HepG2 (cell line): ENCODE results near the gene MILR1. TPM values are rescaled to one million over a fixed set of nuclear protein-coding genes. Genes with fewer than 3 reads are reported as not detected.
A peak's percentile ranks its signal among the peaks of the same experiment; 100 is the strongest.

Experiments used
- BCL6 ChIP-seq: IDR thresholded peaks from 2 replicates; pipeline ENCODE4 v1.6.1; 2016; ENCODE audit warnings: missing genetic modification reagents, missing compliant biosample characterization
- CCDC6 ChIP-seq: sonication (generic); formaldehyde crosslinking; IDR thresholded peaks from 2 replicates; pipeline ENCODE4 v1.8.1; 2022; ENCODE audit warnings: mild to moderate bottlenecking, missing genetic modification reagents, moderate library complexity
- CREM ChIP-seq, 2 experiments: sonication (generic) in 1 of 2; formaldehyde crosslinking in 1 of 2; IDR thresholded peaks; 2 replicates each; pipeline versions ENCODE4 v1.4.0 to v1.6.1; 2016 to 2020; ENCODE audit warnings: antibody characterized with exemption in 1 of 2, mild to moderate bottlenecking in 1 of 2, missing genetic modification reagents in 1 of 2
- ELF1 ChIP-seq: sonication (generic); formaldehyde crosslinking; IDR thresholded peaks from 2 replicates; pipeline ENCODE4 v1.4.0; 2020; ENCODE audit warnings: missing genetic modification reagents
- FOXK2 ChIP-seq: fragments of 450-650 bp; IDR thresholded peaks from 2 replicates; pipeline ENCODE4 v1.6.1; 2016
- FOXP4 ChIP-seq: sonication (generic); formaldehyde crosslinking; IDR thresholded peaks from 2 replicates; pipeline ENCODE4 v1.4.0; 2020; ENCODE audit warnings: missing genetic modification reagents
- GPN1 ChIP-seq: sonication (generic); formaldehyde crosslinking; IDR thresholded peaks from 2 replicates; pipeline ENCODE4 v1.5.1; 2020; ENCODE audit warnings: missing genetic modification reagents, borderline replicate concordance
- MYNN ChIP-seq: sonication (generic); formaldehyde crosslinking; IDR thresholded peaks from 2 replicates; pipeline ENCODE4 v1.4.0; 2020; ENCODE audit warnings: mild to moderate bottlenecking, low read depth, missing genetic modification reagents
- PRPF4 ChIP-seq: fragments of 200-400 bp; formaldehyde crosslinking; IDR thresholded peaks from 2 replicates; pipeline ENCODE4 v1.6.1; 2016; ENCODE audit warnings: low read length, low read depth; ENCODE audit not compliant: poor library complexity, severe bottlenecking
- REXO4 ChIP-seq: sonication (generic); formaldehyde crosslinking; IDR thresholded peaks from 2 replicates; pipeline ENCODE4 v1.8.0; 2022; ENCODE audit warnings: missing genetic modification reagents, mild to moderate bottlenecking, borderline replicate concordance
- SAP130 ChIP-seq: IDR thresholded peaks from 2 replicates; pipeline ENCODE4 v1.6.1; 2016; ENCODE audit warnings: low read depth
- ZBTB21 ChIP-seq: sonication (generic); formaldehyde crosslinking; IDR thresholded peaks from 2 replicates; pipeline ENCODE4 v1.4.0; 2020; ENCODE audit warnings: missing genetic modification reagents
- ZBTB44 ChIP-seq: sonication (generic); formaldehyde crosslinking; IDR thresholded peaks from 2 replicates; pipeline ENCODE4 v1.4.0; 2020; ENCODE audit warnings: missing genetic modification reagents
- ZNF251 ChIP-seq: sonication (generic); formaldehyde crosslinking; IDR thresholded peaks from 2 replicates; pipeline ENCODE4 v1.9.0; 2021; ENCODE audit warnings: mild to moderate bottlenecking, missing genetic modification reagents
- ZNF3 ChIP-seq: IDR thresholded peaks from 2 replicates; pipeline ENCODE4 v1.7.0; 2017; ENCODE audit warnings: inconsistent platforms
- ZNF367 ChIP-seq: sonication (generic); formaldehyde crosslinking; IDR thresholded peaks from 2 replicates; pipeline ENCODE4 v1.4.0; 2020; ENCODE audit warnings: missing genetic modification reagents, borderline replicate concordance
- ZNF878 ChIP-seq: sonication (generic); formaldehyde crosslinking; IDR thresholded peaks from 2 replicates; pipeline ENCODE4 v1.8.1; 2023; ENCODE audit warnings: mild to moderate bottlenecking, missing genetic modification reagents, moderate library complexity
- ZSCAN12 ChIP-seq: sonication (generic); formaldehyde crosslinking; IDR thresholded peaks from 2 replicates; pipeline ENCODE4 v1.9.0; 2021; ENCODE audit warnings: mild to moderate bottlenecking, missing genetic modification reagents
- ZSCAN9 ChIP-seq: IDR thresholded peaks from 2 replicates; pipeline ENCODE4 v1.6.1; 2016; ENCODE audit warnings: borderline replicate concordance
- polyA plus RNA-seq, 8 experiments: library from polyadenylated mRNA; depleted of rRNA in 3 of 8; stranded (reverse) in 7 of 8; unstranded in 1 of 8; fragments of >200 nt; fragmentation: Illumina TruSeq in 4 of 8; extraction: Trizol in 4 of 8; gene quantifications; 2 replicates each; pipeline versions ENCODE4 v1.2.1 to v1.2.3, GENCODE V29; 2011 to 2016; ENCODE audit warnings: low read depth in 4 of 8, missing spikeins in 1 of 8, mixed read lengths in 1 of 8; ENCODE audit not compliant: insufficient read depth in 1 of 8
- total RNA-seq, 5 experiments: library from RNA; depleted of rRNA; stranded (reverse); fragments of >200 nt; fragmentation: Illumina TruSeq; extraction: Trizol; gene quantifications; 2 replicates each; pipeline ENCODE4 v1.2.3, GENCODE V29; 2016; ENCODE audit warnings: low read depth in 1 of 5
- TF ChIP-seq, protein P1 (sequence below): sonication (generic); formaldehyde crosslinking; IDR thresholded peaks from 2 replicates; pipeline ENCODE4 v1.5.0; 2020; ENCODE audit warnings: missing genetic modification reagents
- TF ChIP-seq, protein P2 (sequence below): sonication (generic); formaldehyde crosslinking; IDR thresholded peaks from 2 replicates; pipeline ENCODE4 v1.4.0; 2020; ENCODE audit warnings: mild to moderate bottlenecking, missing genetic modification reagents
- TF ChIP-seq, protein P3 (sequence below): fragments of 450-650 bp; IDR thresholded peaks from 2 replicates; pipeline ENCODE4 v1.6.1; 2017

MILR1 gene
- total and polyA plus RNA-seq, 2 of the 13 experiments (the other 11 are each of a cell fraction or from before 2014, with no cell fraction given) = 0.27 to 1.7 TPM

- TF ChIP-seq, protein P1, sequence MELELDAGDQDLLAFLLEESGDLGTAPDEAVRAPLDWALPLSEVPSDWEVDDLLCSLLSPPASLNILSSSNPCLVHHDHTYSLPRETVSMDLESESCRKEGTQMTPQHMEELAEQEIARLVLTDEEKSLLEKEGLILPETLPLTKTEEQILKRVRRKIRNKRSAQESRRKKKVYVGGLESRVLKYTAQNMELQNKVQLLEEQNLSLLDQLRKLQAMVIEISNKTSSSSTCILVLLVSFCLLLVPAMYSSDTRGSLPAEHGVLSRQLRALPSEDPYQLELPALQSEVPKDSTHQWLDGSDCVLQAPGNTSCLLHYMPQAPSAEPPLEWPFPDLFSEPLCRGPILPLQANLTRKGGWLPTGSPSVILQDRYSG (CRISPR knock-in tag) = peak; percentile 88; the same call in 1 of the 2 replicates
- TF ChIP-seq FOXK2 (0 out of 2 replicates have a peak, but pooled peaks have one; percentile 70), ZNF3 (CRISPR knock-in tag) (peak; percentile 29; the same call in 1 of the 2 replicates), ZBTB21 (CRISPR knock-in tag) (peak; percentile 69), SAP130 (CRISPR knock-in tag) (peak; percentile 88), ZNF367 (CRISPR knock-in tag) (no peak), ELF1 (CRISPR knock-in tag) (peak; percentile 88), ZNF251 (no peak), ZSCAN9 (CRISPR knock-in tag) (peak; percentile 19; the same call in 1 of the 2 replicates), BCL6 (CRISPR knock-in tag) (peak; percentile 33; the same call in 1 of the 2 replicates), ZBTB44 (no peak), FOXP4 (peak; percentile 64; the same call in 1 of the 2 replicates), MYNN (CRISPR knock-in tag) (peak; percentile 72; the same call in 1 of the 2 replicates), CCDC6 (CRISPR knock-in tag) (peak; percentile 98; the same call in 1 of the 2 replicates), ZNF878 (CRISPR knock-in tag) (peak; percentile 96), CREM (IDR thresholded peaks at IDR 0.05) (peak; percentile 95), CREM (CRISPR knock-in tag; IDR thresholded peaks at IDR 0.05) (peak; percentile 70), GPN1 (0 out of 2 replicates have a peak, but pooled peaks have one; percentile 69), ZSCAN12 (CRISPR knock-in tag) (peak; percentile 89; the same call in 1 of the 2 replicates), REXO4 (CRISPR knock-in tag) (no peak), PRPF4 (no peak)
- TF ChIP-seq, protein P2, sequence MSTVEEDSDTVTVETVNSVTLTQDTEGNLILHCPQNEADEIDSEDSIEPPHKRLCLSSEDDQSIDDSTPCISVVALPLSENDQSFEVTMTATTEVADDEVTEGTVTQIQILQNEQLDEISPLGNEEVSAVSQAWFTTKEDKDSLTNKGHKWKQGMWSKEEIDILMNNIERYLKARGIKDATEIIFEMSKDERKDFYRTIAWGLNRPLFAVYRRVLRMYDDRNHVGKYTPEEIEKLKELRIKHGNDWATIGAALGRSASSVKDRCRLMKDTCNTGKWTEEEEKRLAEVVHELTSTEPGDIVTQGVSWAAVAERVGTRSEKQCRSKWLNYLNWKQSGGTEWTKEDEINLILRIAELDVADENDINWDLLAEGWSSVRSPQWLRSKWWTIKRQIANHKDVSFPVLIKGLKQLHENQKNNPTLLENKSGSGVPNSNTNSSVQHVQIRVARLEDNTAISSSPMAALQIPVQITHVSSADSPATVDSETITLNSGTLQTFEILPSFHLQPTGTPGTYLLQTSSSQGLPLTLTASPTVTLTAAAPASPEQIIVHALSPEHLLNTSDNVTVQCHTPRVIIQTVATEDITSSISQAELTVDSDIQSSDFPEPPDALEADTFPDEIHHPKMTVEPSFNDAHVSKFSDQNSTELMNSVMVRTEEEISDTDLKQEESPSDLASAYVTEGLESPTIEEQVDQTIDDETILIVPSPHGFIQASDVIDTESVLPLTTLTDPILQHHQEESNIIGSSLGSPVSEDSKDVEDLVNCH = no peak; the same call in 1 of the 2 replicates
- TF ChIP-seq, protein P3, sequence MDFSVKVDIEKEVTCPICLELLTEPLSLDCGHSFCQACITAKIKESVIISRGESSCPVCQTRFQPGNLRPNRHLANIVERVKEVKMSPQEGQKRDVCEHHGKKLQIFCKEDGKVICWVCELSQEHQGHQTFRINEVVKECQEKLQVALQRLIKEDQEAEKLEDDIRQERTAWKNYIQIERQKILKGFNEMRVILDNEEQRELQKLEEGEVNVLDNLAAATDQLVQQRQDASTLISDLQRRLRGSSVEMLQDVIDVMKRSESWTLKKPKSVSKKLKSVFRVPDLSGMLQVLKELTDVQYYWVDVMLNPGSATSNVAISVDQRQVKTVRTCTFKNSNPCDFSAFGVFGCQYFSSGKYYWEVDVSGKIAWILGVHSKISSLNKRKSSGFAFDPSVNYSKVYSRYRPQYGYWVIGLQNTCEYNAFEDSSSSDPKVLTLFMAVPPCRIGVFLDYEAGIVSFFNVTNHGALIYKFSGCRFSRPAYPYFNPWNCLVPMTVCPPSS = no peak
These were observed 57.9 kb downstream of the MILR1 start, which contains the start of gene CEP95 (continued) for GRCh38 chr17:64506576-64507412.
